H1 (cell line): Measurements from ENCODE around the gene LRRK1. TPM values are rescaled to one million over a fixed set of nuclear protein-coding genes. Genes with fewer than 3 reads are reported as not detected.

Source experiments
- CTCF ChIA-PET: fragments of 300-600 bp; sonication (Branson Sonifier 250); formaldehyde crosslinking; loops from one replicate; lab custom pipeline; 2021; ENCODE audit not compliant: partially characterized antibody; lab: Charles Lee
- POLR2A ChIA-PET: fragments of 300-600 bp; sonication (Branson Sonifier 250); formaldehyde crosslinking; loops from one replicate; lab custom pipeline; 2021; ENCODE audit warnings: inconsistent platforms; ENCODE audit not compliant: partially characterized antibody; lab: Charles Lee
- DNase-seq, 2 experiments: peaks; one replicate each; pipeline versions ENCODE4 v3.0.0 to v3.0.0-alpha.2; 2010 to 2022; ENCODE audit warnings: low spot score in 2 of 2, low read depth in 1 of 2, mixed read lengths in 1 of 2
- FAIRE-seq: peaks from 2 replicates; lab custom pipeline; 2011; peaks lifted over from hg19 to GRCh38; lab: Jason Lieb, UNC
- H2AFZ ChIP-seq: 2 replicates; pipeline ENCODE4 v1.8.1; 2012; ENCODE audit warnings: low read length, inconsistent platforms
- H2AK5ac ChIP-seq: 2 replicates; pipeline ENCODE4 v1.6.1; 2013; ENCODE audit warnings: low read depth, low read length
- H2BK120ac ChIP-seq: replicated peaks from 2 replicates; pipeline ENCODE3; 2013; ENCODE audit warnings: low read depth, low read length, inconsistent platforms
- H2BK12ac ChIP-seq: 2 replicates; pipeline ENCODE4 v1.6.1; 2013; ENCODE audit warnings: low read depth, low read length
- H2BK15ac ChIP-seq: 2 replicates; pipeline ENCODE4 v1.6.1; 2013; ENCODE audit warnings: low read length
- H2BK20ac ChIP-seq: 2 replicates; pipeline ENCODE4 v1.6.1; 2013; ENCODE audit warnings: low read length
- H2BK5ac ChIP-seq: 2 replicates; pipeline ENCODE4 v1.6.1; 2013; ENCODE audit warnings: low read depth, low read length
- H3K14ac ChIP-seq: 2 replicates; pipeline ENCODE4 v1.6.1; 2013; ENCODE audit warnings: inconsistent platforms; ENCODE audit not compliant: insufficient read length
- H3K18ac ChIP-seq: 2 replicates; pipeline ENCODE4 v1.6.1; 2013; ENCODE audit warnings: low read length; ENCODE audit errors: extremely low read depth
- H3K23ac ChIP-seq: 2 replicates; pipeline ENCODE4 v1.6.1; 2013; ENCODE audit warnings: inconsistent platforms; ENCODE audit not compliant: insufficient read length
- H3K23me2 ChIP-seq: 2 replicates; pipeline ENCODE4 v1.6.1; 2013; ENCODE audit warnings: low read depth, low read length
- H3K27ac ChIP-seq: 2 replicates; pipeline ENCODE4 v1.6.1; 2011; ENCODE audit warnings: low read depth, low read length, inconsistent platforms
- H3K27me3 ChIP-seq, 4 experiments: replicated peaks in 1 of 4; 1 replicate in 1 of 4; 2 replicates in 3 of 4; pipeline versions ENCODE4 v1.6.1 to v1.8.1; 2011 to 2013; ENCODE audit warnings: low read length in 3 of 4, mild to moderate bottlenecking in 3 of 4, inconsistent platforms in 2 of 4, mixed read lengths in 2 of 4, moderate library complexity in 1 of 4; ENCODE audit not compliant: control insufficient read depth in 3 of 4, insufficient read depth in 3 of 4; ENCODE audit errors: extremely low read depth in 1 of 4
- H3K36me3 ChIP-seq, 4 experiments: 2 replicates each; pipeline versions ENCODE4 v1.6.1 to v1.8.1; 2011 to 2013; ENCODE audit warnings: mild to moderate bottlenecking in 4 of 4, low read length in 3 of 4, moderate library complexity in 2 of 4, control low read depth in 1 of 4, inconsistent platforms in 1 of 4; ENCODE audit not compliant: insufficient read depth in 4 of 4, control insufficient read depth in 2 of 4
- H3K4ac ChIP-seq: replicated peaks from 2 replicates; pipeline ENCODE3; 2013; ENCODE audit warnings: low read length, low read depth, mixed read lengths, inconsistent platforms; ENCODE audit not compliant: insufficient read length
- H3K4me1 ChIP-seq, 4 experiments: replicated peaks in 1 of 4; 1 replicate in 1 of 4; 2 replicates in 3 of 4; pipeline versions ENCODE4 v1.6.1 to v1.8.1; 2011 to 2013; ENCODE audit warnings: low read length in 3 of 4, inconsistent platforms in 2 of 4, mixed read lengths in 1 of 4; ENCODE audit not compliant: insufficient read depth in 4 of 4, control insufficient read depth in 3 of 4
- H3K4me2 ChIP-seq, 2 experiments: 2 replicates each; pipeline versions ENCODE4 v1.6.1 to v1.8.1; 2011 to 2013; ENCODE audit warnings: low read depth in 2 of 2, low read length in 2 of 2, control low read depth in 1 of 2, inconsistent platforms in 1 of 2, mild to moderate bottlenecking in 1 of 2; ENCODE audit not compliant: insufficient read depth in 1 of 2
- H3K4me3 ChIP-seq, 4 experiments: fragments of 200-600, 300-600 bp in 1 of 4; sonication (generic), shearing (Covaris generic), sonication (Bioruptor Twin) in 1 of 4; 2 replicates each; pipeline versions ENCODE4 v1.5.1 to v1.8.1; 2011 to 2016; ENCODE audit warnings: low read length in 4 of 4, low read depth in 3 of 4, control low read depth in 2 of 4, inconsistent platforms in 2 of 4, mild to moderate bottlenecking in 2 of 4, mixed read lengths in 1 of 4, moderate library complexity in 1 of 4; ENCODE audit not compliant: insufficient read depth in 2 of 4; ENCODE audit errors: extremely low read depth in 1 of 4
- H3K56ac ChIP-seq: replicated peaks from 2 replicates; pipeline ENCODE3; 2013; ENCODE audit warnings: low read depth, mild to moderate bottlenecking, mixed read lengths, low read length, inconsistent platforms; ENCODE audit not compliant: insufficient read length
- H3K79me1 ChIP-seq: 2 replicates; pipeline ENCODE4 v1.6.1; 2013; ENCODE audit warnings: low read depth, low read length, control low read depth
- H3K79me2 ChIP-seq, 2 experiments: 2 replicates each; pipeline versions ENCODE4 v1.6.1 to v1.8.1; 2012 to 2013; ENCODE audit warnings: low read length in 2 of 2, mild to moderate bottlenecking in 2 of 2, inconsistent platforms in 1 of 2; ENCODE audit not compliant: insufficient read depth in 2 of 2, control insufficient read depth in 1 of 2
- H3K9ac ChIP-seq, 4 experiments: replicated peaks in 1 of 4; 1 replicate in 1 of 4; 2 replicates in 3 of 4; pipeline versions ENCODE4 v1.6.1 to v1.8.1; 2011 to 2013; ENCODE audit warnings: low read depth in 3 of 4, low read length in 3 of 4, control low read depth in 2 of 4, mild to moderate bottlenecking in 2 of 4, moderate library complexity in 2 of 4, inconsistent platforms in 1 of 4; ENCODE audit errors: extremely low read depth in 1 of 4
- H3K9me3 ChIP-seq, 2 experiments: 2 replicates each; pipeline versions ENCODE4 v1.6.1 to v1.8.1; 2012 to 2013; ENCODE audit warnings: mild to moderate bottlenecking in 2 of 2, moderate library complexity in 2 of 2, control low read depth in 1 of 2, inconsistent platforms in 1 of 2, low read depth in 1 of 2, low read length in 1 of 2, mixed read lengths in 1 of 2; ENCODE audit not compliant: insufficient read depth in 2 of 2
- H4K20me1 ChIP-seq, 2 experiments: replicated peaks in 1 of 2; 2 replicates each; pipeline versions ENCODE3 to v1.8.1; 2011 to 2013; ENCODE audit warnings: inconsistent platforms in 2 of 2, low read length in 2 of 2, mild to moderate bottlenecking in 1 of 2; ENCODE audit not compliant: insufficient read depth in 2 of 2, control insufficient read depth in 1 of 2
- H4K5ac ChIP-seq: 2 replicates; pipeline ENCODE4 v1.6.1; 2013; ENCODE audit warnings: low read length, low read depth, mixed read lengths, inconsistent platforms; ENCODE audit not compliant: insufficient read length
- H4K8ac ChIP-seq: 2 replicates; pipeline ENCODE4 v1.8.0; 2013; ENCODE audit warnings: mild to moderate bottlenecking, moderate library complexity, low read length, inconsistent platforms; ENCODE audit not compliant: insufficient read depth; ENCODE audit errors: extremely low read depth
- H4K91ac ChIP-seq: replicated peaks from 2 replicates; pipeline ENCODE3; 2013; ENCODE audit warnings: low read length, mixed read lengths, inconsistent platforms; ENCODE audit not compliant: insufficient read length
- RBBP5 ChIP-seq: IDR thresholded peaks from 2 replicates; pipeline ENCODE4 v1.7.1; 2012; ENCODE audit warnings: low read depth, mild to moderate bottlenecking, inconsistent platforms, low read length, moderate library complexity, borderline replicate concordance
- SIN3A ChIP-seq, 2 experiments: IDR thresholded peaks in 1 of 2; conservative IDR thresholded peaks in 1 of 2; 2 replicates each; pipeline ENCODE4 v1.6.1; 2011 to 2012; ENCODE audit warnings: low read length in 2 of 2, improper control_type of control experiment in 1 of 2, low read depth in 1 of 2, mild to moderate bottlenecking in 1 of 2
- WGBS, 2 experiments: shearing (Covaris generic) in 1 of 2; methylation state at CpG; one replicate each; pipeline versions ENCODE4 v1.1.6 to v1.1.7; 2013 to 2015; ENCODE audit warnings: low lambda C conversion rate in 2 of 2, mixed read lengths in 2 of 2, inconsistent platforms in 1 of 2, low coverage in 1 of 2, missing lambda C conversion rate in 1 of 2; ENCODE audit not compliant: insufficient replicate concordance in 2 of 2, insufficient coverage in 1 of 2, insufficient read length in 1 of 2; ENCODE audit errors: extremely low coverage in 1 of 2, missing lambda C conversion rate in 1 of 2; 5-methylcytosine and 5-hydroxymethylcytosine counted together
- polyA plus RNA-seq, 7 experiments: library from polyadenylated mRNA; depleted of rRNA in 3 of 7; stranded (reverse) in 5 of 7; unstranded in 2 of 7; fragments of >200 nt in 5 of 7; fragments of 200-250 nt in 2 of 7; gene quantifications; 1 replicate in 5 of 7; 2 replicates in 1 of 7; 4 replicates in 1 of 7; pipeline versions ENCODE4 v1.2.1 to v1.2.3, GENCODE V29; 2011 to 2013; ENCODE audit warnings: missing spikeins in 2 of 7, mixed read lengths in 2 of 7
- total RNA-seq: library from RNA; stranded (reverse); fragmentation: NEBNext Ultra II Directional; extraction: Animal tissue kit (Norgen Biotek cat#: 25700); gene quantifications from 2 replicates; pipeline ENCODE4 v1.2.1, GENCODE V29; 2021
- TF ChIP-seq, protein P1 (sequence below): IDR thresholded peaks from 2 replicates; pipeline ENCODE4 v1.6.1; 2012; ENCODE audit warnings: low read length, inconsistent platforms

The LRRK1 gene
- total and polyA plus RNA-seq, 2 of the 8 experiments (the other 6 are each of a cell fraction or from before 2014, with no cell fraction given) = 1.2 to 3.6 TPM

DNA sequence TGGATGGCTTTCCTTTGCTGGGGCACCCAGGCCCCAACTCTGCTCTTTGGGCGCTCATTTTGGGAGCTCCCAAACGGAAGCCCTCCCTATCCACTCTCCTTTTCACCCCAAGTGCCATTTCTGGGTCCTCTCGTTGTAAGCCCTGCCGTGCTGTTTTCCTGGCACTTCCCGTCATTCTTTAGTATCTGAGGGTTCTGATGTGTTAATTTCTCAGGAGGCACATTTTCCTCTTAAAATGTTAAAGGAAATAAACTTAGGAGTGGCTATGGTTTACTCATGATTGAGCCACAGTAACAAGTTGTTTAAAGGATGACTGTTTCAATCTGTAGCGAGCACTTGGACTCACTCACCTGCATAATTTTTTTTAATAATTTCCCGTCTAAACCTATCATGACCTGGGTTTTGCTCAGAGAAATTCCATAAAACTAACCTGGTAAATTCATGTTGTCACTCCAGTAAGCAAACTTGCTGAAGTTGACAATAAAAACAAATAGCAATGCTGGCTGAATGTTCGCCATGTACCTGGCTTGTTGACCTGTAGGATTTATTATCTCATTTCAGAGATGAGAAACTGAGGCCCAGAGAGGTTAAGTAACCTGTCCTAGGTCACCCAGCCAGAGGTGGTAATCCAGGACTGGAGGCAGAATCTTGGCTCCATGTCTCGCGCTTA, 29.0 kb upstream of the LRRK1 start:
- Histone ChIP-seq H3K4me3 (no peak overlapping the region), H4K20me1 (peaks cover 0 to 1% of the 10 kb centered on the region in 2 experiments), H3K36me3 (no peaks in the 10 kb centered on the region), H4K8ac (no peak overlapping the region), H3K4me1 (peaks cover 0 to 7% (median 2%) of the 10 kb centered on the region in 4 experiments; a peak in 2 of 7 replicates), H2AK5ac (no peak overlapping the region), H2BK120ac (no peak overlapping the region), H2BK12ac (no peak overlapping the region), H3K4me2 (no peak overlapping the region), H3K27me3 (no peaks in the 10 kb centered on the region; a peak in 1 of 7 replicates), H3K9me3 (no peaks in the 10 kb centered on the region), H3K79me1 (no peaks in the 10 kb centered on the region), H2BK5ac (no peak overlapping the region), H3K9ac (no peak overlapping the region), H3K27ac (no peak overlapping the region), H4K5ac (no peak overlapping the region), H2BK15ac (no peak overlapping the region), H4K91ac (no peak overlapping the region), H3K23ac (no peak overlapping the region), H3K4ac (no peak overlapping the region), H2AFZ (no peak overlapping the region), H3K79me2 (no peaks in the 10 kb centered on the region), H3K23me2 (no peaks in the 10 kb centered on the region), H2BK20ac (no peak overlapping the region), H3K56ac (no peak overlapping the region), H3K18ac (no peak overlapping the region), H3K14ac (no peak overlapping the region)
- no peak for TF ChIP-seq RBBP5
- TF ChIP-seq, protein P1, sequence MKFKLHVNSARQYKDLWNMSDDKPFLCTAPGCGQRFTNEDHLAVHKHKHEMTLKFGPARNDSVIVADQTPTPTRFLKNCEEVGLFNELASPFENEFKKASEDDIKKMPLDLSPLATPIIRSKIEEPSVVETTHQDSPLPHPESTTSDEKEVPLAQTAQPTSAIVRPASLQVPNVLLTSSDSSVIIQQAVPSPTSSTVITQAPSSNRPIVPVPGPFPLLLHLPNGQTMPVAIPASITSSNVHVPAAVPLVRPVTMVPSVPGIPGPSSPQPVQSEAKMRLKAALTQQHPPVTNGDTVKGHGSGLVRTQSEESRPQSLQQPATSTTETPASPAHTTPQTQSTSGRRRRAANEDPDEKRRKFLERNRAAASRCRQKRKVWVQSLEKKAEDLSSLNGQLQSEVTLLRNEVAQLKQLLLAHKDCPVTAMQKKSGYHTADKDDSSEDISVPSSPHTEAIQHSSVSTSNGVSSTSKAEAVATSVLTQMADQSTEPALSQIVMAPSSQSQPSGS = no peak
- TF ChIP-seq SIN3A (conservative IDR thresholded peaks at IDR 0.05 in 1 of 2, IDR thresholded peaks at IDR 0.05 in 1 of 2; ENCODE audit: low read depth in 1 of 2, low read length in 2 of 2) = no peak
- ChIA-PET POLR2A (interaction anchor here (1.4 kb wide), 1 partner anchor 10 kb away, joined by 4 read pairs; the partner anchor contains the start of gene ALDH1A3), CTCF (interaction anchor here (1.0 to 6.8 kb wide), 13 partner anchors 9 to 541 kb away, joined by 3 to 34 read pairs (median 5); partner anchors contain the start of gene ALDH1A3)
- 85% methylated on average over 10 of the region's 10 CpGs; no CpG with 5 or more reads in 1 of the 2 experiments for WGBS, 2 experiments
- DNase-seq (no peak), FAIRE-seq (no peak)
